OCI-LY1 (cell line): ENCODE results near the gene UQCC5.

ENCODE experiments used
- CTCF ChIP-seq: fragments of 200-600 bp; sonication (generic), shearing (Covaris generic); IDR thresholded peaks from 2 replicates; pipeline ENCODE4 v1.5.1; 2017; ENCODE audit warnings: mild to moderate bottlenecking, antibody characterized with exemption, low read length, moderate library complexity, mixed read lengths
- EZH2 ChIP-seq: fragments of 200-600 bp; sonication (generic), shearing (Covaris generic); IDR thresholded peaks from 2 replicates; pipeline ENCODE4 v1.8.0; 2017; ENCODE audit warnings: borderline replicate concordance, mixed run types, mild to moderate bottlenecking, antibody characterized with exemption, low read length, moderate library complexity, mixed read lengths

GRCh38 chr3:52502808-52503350 is 33.5 kb upstream of the UQCC5 start:
- TF ChIP-seq CTCF (no peak), EZH2 (no peak)
